ENCODE measurements around the gene ZIC4. TPM values are rescaled to one million over a fixed set of nuclear protein-coding genes. Genes with fewer than 3 reads are reported as not detected.
A peak's percentile ranks its signal among the peaks of the same experiment; 100 is the strongest.

The ZIC4 gene
- total RNA-seq, 1 experiment from 2014 or later, result 1.1 TPM

DNA sequence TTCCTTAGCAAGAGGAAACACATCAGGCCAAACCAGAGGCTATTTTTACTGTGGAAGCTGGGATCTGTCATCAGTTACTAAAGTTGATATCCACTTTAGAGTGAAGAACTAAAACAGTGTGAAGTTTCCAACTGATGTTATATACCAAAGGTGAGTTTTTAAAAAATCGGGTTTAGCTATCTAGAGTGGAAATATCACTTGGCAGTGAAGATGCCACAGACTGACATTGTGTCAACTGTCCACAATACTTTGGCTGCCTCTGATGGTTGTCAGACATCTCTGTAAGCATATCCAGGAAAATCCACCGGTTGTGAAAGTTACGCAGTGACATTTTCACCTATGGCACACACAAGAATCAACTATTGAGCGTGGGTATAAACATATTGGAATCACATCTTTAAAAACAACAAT, 12.0 kb upstream of the ZIC4 start:
- peak; percentile 24 for DNase-seq (ENCODE audit: low read depth)

DNA sequence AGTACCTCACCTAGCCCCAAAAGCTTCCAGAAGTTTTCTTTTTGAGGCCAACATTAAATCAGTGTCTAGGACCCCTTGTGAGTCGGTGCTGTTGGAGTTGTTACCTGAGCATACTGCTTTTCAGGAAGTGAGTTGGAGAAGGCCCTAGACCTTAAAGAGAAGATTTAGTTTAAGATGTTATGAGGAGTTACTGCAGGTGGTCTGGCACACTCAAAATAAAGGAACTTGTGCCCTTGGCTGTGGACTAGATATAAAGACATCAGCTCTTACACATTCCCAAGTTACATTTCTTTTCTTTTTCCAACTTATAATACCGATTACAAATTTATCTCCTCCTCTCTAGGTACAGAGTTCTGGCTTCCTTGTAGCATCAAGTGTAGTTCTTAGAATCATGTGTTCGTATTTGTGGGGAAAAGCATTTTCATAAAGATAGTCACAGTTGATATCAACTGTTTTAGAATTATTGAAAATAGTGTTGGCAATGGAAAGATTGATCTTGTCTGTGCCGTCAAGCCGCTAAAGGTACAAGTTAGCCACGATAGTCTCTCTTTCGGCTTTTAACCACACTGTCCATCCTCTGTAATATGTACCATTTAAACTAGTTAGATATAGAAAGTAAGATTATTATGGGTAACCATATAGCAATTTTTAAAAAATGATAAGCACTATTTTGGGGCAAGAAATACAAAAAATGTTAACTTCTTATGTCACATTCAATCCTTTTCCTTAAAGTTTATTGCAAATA, 11.4 kb upstream of the ZIC4 start:
- no peak for DNase-seq (ENCODE audit: low read depth)

DNA sequence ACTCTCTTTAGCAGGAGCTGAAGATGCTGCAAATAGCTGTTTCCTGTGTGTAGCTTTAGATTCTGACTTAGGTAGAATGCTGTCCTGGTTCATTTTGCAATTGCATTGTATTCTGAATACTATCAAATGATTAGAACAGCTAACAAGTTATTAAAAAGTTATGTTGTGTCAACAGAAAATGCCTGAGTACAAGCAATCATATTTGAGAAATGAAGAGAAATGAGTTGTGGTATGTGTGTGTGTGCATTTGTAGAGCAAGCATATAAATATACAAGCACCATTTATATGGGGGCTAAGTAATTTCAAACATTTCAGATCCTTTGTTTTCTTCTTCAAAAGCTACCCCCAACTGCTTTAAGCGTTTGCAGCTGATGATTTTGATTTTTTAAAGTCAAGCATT, 10.6 kb upstream of the ZIC4 start:
- no peak for DNase-seq (ENCODE audit: low read depth)

DNA sequence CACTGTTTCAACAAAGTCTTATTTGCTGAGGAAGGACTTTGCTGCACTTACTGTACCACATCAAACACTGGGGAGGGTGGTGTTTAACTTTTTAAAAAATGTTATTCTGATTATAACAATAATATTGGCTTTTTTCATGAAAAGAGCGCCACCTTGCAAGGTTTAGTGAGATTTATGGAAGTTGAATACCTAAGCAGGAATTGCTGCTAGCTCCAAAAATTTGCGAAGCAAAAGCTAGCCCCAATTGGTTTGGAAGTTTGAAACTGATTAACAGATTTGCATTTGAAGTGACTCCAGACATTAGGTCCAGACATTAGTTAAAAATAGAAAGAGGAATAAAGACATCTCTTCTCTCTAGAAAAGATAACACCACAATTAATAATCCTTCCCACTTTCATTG, 9.5 kb upstream of the ZIC4 start:
- peak; percentile 36 for DNase-seq (ENCODE audit: low read depth)

DNA sequence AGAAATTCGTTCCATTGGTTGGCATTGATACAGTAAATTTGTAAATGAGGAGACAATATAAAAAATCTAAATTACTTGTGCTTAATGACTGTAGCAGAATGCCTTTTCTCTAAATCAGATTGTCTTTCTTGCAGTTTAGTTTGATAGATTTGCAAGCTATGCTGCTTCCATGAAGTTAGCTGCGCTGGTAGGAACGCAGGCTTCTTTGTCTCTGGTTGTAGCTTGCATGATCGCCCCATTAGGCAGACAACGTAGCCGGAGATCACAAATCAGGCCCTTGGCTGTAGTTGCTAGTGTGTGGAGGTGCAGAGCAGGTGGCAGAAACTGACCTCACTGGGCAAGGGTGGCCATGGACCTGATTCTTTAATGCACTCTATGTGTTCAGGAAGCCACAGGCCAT, 8.9 kb upstream of the ZIC4 start:
- DNase-seq (ENCODE audit: low read depth), result no peak

DNA sequence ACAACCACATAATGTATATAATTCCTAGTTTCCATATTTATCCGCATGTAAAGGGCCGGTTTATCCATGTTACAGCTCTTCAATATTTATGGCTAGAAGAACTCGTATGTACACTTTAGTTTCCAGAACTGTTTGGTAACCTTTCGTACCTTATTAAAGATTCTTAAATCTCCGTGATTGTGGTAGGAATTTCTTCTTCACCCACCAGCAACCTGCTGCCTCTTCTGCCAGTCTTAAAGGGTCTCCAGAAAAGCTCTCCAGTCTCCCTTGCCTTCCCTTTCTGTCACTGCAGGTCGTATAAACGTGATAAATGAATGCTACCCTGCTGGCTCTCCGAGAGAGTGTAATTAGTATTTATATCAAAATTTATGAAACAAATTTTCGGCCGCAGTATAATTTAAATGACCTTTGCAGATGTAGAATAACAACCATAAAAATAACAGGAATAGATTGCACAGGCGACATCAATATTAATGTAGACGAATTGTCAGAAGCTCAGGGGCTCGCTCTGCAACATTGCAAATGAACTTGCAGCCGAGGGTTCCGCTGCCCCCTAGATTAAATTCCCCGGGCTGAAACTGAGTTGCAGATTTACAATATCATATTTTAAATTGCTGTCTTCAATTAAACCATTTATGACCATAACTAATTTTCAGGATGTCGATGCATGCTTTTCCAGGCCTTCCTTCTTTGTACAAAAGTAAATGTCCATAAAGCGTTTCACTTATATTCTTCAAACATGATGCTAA, 8.2 kb upstream of the ZIC4 start:
- DNase-seq (ENCODE audit: low read depth), result no peak

DNA sequence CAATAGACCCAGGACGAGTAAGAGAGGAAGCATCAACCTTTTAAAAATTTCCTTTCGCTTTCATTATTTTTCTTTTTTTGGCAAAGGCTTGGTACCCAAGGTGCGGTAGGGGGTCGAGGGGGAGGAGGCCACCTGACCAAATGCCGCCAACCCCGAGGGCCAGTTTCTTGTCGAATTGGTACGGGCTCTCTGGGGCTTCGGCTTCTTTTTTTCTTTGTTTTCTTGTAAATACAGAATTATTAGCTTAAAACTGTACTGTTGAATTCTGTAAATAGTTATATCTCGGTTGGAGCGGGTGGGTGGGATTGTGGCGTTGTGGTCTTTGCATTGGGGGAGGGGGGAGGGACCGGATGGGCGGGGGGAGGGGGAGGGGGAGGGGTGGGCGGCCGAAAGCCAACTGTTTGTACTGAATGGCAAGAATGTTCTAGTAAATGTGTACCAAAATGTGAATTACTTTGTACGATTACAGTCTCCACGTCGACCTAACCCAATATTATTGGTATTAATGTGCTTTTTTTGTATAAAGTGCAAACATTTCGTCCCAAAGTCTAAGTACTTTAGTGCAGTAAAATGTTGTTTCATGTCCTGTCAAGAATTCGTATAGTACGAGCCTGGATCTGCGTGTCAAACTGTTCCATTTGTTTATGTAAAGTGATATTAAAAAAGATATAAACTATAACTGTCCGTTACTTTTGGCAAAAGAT, 7.5 kb upstream of the ZIC4 start:
- DNase-seq (ENCODE audit: low read depth), result peak; percentile 26

DNA sequence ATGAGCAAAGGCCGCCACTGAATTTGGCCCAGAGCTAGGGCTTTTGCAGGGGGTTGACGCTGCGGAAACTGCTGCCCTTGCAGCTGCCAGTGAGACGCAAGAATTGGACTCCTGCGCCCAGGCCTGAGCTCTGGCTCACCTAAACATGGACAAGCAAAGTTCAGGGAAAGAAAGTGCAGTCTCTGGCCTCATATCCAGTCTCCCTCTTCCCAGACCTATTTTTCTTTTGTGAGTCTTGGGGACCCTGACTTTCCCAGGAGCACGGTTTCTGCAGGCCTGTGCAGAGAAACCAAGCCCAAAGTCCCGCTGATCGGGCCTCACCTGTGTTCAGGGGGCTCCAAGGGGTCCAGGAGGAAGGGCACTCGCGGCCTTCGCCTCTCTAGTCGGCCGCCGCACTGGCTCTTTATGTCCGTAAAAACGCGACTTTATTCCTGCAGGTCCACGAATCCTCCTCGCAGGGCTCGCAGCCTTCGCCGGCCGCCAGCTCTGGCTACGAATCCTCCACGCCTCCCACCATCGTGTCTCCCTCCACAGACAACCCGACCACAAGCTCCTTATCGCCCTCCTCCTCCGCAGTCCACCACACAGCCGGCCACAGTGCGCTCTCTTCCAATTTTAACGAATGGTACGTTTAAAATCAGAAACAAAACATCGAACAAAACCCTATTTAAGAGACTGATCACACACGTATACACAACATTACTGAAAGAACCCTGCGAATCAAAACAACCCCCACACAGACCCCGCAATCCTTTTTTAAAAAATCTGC, 6.8 kb upstream of the ZIC4 start:
- peak; percentile 44 for DNase-seq (ENCODE audit: low read depth)

DNA sequence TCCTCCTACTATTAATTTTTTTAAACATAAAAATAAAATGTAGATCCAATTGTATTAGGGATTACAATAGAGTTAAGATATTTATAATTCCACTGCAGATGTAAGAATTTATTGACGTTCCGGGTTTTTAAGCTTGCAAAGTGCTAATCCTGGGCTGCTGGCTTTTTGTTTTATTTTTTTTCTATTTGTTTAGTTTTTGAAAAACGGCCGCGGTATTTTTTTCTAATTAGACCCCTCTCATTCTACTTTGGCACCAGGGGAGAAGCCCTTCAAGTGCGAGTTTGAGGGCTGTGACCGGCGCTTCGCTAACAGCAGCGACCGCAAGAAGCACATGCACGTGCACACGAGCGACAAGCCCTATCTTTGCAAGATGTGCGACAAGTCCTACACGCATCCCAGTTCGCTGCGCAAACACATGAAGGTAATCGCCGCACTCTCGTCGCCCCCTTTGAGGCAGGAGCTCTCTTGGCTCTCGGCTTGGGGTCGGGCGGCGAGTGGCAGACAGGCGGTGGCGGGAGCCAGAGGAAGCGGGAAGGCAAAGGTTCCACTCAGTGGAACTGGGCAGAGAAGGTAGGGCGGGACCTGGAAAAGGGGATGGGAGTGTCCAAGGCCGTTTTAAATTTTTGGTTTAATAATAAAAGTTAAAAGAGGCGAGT, 6.0 kb upstream of the ZIC4 start:
- DNase-seq (ENCODE audit: low read depth), result peak; percentile 50

DNA sequence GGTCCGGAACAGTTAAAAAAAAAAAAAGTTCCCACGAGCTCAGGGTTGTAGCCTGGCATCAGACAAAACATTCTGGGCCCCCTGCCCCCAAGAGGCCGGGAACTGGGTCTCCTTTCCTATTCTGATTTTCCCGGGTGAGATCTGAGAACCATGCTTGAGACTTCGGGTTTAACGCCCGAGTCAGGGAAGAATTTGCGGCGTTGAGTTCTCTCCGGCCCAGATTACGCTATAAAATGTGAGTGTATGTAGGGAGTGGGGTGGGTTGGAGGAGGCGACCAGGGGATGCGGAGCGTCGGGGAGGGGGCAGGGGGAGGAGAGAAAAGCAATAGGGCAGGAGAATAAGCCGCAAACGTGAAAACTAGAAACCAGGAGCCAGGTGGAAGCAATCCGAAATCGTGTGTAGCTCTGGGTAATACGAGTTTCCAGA, 5.5 kb upstream of the ZIC4 start:
- DNase-seq (ENCODE audit: low read depth), result peak; percentile 52

DNA sequence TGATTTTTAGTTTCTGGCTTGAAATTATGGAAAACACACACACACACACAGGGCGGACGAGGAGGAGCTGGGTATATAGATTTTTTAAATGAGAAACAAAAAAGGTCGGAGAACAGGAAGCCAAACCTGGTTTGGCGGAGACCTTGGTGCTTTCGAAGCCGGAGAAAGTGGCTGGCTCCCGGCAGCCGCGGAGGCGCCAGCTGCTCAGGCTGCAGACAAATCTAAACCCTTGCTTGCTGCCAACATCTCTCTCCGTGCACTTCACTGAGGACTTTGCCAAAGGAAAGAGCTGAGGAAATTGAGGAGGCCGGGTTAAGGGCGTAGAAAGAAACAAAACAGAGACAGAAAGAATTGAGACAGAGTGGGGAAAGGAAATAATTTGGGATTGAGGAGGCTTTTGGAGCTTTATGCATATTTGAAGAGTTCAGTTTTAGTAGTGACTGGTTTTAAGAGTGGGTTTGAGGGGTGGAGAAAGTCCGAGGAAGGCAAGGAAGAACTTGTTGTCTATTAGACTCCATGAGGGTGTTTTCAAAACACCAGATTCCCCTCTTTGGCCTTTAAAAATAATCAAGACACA, 5.0 kb upstream of the ZIC4 start:
- DNase-seq (ENCODE audit: low read depth), result peak; percentile 54

DNA sequence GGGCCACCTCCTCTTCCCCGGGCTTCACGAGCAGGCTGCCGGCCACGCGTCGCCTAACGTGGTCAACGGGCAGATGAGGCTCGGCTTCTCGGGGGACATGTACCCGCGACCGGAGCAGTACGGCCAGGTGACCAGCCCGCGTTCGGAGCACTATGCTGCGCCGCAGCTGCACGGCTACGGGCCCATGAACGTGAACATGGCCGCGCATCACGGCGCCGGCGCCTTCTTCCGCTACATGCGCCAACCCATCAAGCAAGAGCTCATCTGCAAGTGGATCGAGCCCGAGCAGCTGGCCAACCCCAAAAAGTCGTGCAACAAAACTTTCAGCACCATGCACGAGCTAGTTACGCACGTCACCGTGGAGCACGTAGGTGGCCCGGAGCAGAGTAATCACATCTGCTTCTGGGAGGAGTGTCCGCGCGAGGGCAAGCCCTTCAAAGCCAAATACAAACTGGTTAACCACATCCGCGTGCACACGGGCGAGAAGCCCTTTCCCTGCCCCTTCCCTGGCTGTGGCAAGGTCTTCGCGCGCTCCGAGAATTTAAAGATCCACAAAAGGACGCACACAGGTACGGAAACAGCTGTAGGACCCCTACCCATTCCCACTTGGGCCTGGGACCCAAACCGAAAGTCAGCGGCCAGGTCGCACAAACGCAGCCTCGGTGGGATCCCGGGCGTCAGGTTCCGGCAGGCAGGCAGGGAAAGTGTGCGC, 4.3 kb upstream of the ZIC4 start:
- peak; percentile 94 for DNase-seq (ENCODE audit: low read depth)

DNA sequence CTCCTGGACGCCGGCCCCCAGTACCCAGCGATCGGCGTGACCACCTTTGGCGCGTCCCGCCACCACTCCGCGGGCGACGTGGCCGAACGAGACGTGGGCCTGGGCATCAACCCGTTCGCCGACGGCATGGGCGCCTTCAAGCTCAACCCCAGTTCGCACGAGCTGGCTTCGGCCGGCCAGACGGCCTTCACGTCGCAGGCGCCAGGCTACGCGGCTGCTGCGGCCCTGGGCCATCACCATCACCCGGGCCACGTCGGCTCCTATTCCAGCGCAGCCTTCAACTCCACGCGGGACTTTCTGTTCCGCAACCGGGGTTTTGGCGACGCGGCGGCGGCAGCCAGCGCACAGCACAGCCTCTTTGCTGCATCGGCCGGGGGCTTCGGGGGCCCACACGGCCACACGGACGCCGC, 3.8 kb upstream of the ZIC4 start:
- DNase-seq (ENCODE audit: low read depth), result peak; percentile 39

DNA sequence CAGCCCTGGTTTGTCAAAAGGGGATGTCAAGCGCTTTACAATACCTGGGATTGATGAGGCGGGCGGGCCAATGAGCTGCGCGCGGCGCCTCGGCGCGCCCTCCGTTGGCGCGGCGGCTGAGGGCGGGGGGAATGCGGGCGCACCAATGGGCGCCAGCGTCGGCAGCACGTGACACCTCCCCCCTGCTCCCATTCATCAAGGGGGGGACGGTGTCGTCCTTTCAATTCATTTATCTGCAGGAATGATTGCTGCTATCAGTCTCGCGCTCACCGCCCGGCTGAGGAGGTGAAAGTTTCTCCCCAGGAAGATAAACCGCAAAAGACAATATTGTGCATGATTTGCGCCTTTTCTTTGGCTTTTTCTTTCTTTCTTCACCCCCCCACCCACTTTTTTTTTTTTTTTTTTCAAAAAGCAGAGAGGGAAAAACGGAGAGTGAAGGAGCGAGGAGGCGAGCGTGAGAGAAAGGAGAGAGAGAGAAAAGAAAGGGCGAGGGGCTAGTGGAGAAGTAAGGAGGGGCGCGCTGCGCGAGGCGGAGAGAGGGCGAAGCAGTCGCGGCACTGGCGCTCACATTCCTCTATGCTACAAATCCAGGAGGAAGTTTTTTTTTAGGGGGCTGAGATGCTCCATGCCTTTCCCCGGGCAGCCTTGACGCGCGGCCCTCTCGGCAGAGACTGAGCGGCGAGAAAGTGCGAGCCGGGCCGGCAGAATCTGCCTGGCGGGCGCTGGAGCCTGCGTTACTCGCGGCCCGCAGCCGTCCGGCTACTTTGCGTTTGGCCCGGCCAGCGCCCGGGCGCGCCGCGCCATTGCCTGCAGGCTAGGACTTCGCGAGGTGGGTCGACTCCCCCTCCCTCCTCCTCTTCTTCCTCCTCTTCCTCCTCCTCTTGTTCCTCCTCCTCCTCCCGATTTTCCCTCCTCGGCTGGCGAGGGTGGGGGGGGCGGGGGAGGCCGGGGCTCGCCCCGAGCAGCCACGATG, 3.1 kb upstream of the ZIC4 start, which contains the start of gene ZIC1:
Gene ZIC1 (plus strand): TSS at position 223 of the 973 bp plus-strand sequence. CDS start 748 bp downstream, at position 971.
- DNase-seq (ENCODE audit: low read depth), result peak; percentile 93

DNA sequence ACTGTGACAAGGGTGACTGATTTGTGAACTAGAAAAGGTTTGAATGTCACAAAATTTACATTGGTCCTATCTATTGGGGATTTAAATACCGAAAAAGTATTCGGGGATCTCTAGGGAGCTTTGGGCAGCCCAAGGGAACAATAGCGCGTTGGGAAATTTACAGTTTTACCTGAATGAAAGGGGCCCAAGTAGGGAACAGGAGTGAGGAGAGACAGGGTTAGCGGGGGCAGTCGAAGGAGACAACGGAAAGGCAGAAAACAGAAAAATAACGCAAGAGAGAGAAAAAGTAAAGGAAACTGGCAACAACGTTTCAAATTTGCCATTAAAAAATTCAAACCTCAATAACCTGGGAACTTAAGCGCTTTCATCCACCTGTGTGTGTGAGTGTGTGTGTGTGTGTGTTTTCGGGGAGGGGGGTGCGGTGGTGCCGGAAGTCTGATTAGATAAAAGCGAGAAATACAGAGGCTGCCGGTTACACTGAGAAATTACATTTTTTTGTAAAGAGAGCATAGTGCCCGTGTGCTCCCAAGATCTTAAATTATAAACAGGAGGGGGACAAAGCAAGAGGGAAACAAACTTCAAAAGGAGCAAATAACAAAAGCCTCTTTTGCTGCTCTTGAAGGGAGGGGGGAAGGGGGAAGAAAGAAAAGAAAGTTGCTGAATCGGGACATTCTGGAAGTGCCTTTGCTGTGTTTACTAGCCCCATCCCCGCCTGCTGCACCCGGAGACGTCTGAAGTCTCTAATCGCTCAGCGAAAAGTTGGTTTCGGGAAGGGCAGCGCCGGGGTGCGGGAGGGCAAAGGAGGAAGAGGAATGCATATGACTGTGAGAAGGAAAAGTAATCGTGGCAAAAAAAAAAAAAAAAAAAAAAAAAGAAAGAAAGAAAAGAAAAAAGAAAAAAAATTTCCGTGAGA, 2.1 kb upstream of the ZIC4 start:
- peak; percentile 68 for DNase-seq (ENCODE audit: low read depth)

DNA sequence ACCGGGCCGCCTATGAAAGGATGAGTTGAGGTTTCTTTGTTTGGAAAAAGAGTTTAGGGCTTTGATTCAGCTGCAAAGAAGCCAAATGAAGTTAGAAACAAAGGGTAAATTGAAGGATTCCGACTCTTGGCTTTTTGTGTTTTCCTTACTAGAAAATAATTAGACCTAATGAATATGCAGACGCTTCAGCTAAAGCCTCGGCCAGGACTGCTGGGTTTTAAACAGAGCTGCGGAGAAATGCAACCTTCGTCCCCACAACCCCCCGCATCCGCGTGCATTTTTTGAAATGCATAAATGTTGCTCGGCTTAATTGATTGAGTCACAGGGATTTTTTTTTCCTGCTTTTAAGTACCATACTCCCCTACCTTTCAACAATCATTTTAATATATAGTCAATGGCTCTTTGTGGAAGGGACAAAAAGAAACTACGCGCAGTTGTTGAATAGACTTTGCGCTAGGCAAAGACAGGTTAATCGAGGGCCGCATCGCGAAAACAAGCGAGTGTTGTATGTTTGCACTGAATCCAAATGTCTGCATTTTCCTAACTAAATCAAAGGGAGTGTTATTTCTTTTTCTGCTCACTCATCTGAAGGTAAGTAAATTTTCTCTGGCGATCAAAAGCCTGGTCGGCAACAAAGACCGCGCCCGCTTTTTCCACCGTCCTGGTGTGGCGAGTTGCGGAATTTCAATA, 1.3 kb upstream of the ZIC4 start:
- no peak for DNase-seq (ENCODE audit: low read depth)

DNA sequence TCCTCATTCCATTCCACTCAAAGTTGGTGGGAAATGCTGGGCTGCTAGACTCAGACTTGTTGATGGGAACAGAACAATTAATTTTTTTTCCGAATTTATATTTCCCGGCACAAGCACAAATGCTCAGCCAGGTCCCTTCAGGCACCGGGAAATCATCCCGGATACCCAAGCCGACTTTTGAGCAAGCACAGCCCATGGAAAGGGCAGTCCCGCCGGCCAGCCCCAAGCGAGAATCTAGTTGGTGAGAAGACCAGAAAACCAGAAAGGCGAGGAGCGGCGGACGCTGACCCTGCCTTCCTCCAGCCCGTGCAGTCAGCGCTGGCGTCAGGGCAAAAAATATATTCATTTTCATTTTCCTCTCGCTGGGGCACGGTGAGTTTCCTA, 763 bp upstream of the ZIC4 start:
- DNase-seq (ENCODE audit: low read depth), result no peak

All from LHCN-M2 (cell line).